ENCODE results near the gene CTSE. TPM values are rescaled to one million over a fixed set of nuclear protein-coding genes. Genes with fewer than 3 reads are reported as not detected.
A peak's percentile ranks its signal among the peaks of the same experiment; 100 is the strongest.
"Not testable (repeated sequence)": the region's sequence is repeated elsewhere in the genome, so short reads cannot be mapped to it uniquely, and the experiment has no call there.

Gene CTSE
- total RNA-seq: not detected

- Mint-ChIP-seq H3K36me3 (no peaks in the 10 kb centered on the region), H3K27me3 (peaks cover 4% of the 10 kb centered on the region), H3K9me3 (no peaks in the 10 kb centered on the region), H3K27ac (no peak within 1 kb of the TSS), H3K4me1 (peaks cover 1% of the 10 kb centered on the region), H3K4me3 (no peak within 1 kb of the TSS)
- no peak for DNase-seq
Observed at GRCh38 chr1:206023695-206024094, at the start of gene CTSE. CTSE (minus strand) TSS chr1:206023895; CDS start chr1:206023791, 104 bp downstream.

- no peak overlapping the region for H3K27ac Mint-ChIP-seq
Observed at GRCh38 chr1:206070627-206071304, 47.1 kb upstream of the CTSE start.

GRCh38 chr1:206068314-206068713 is 44.6 kb upstream of the CTSE start:
- no peak overlapping the region for H3K27ac Mint-ChIP-seq
- H3K36me3 Mint-ChIP-seq: no peaks in the 10 kb centered on the region
- H3K4me3 Mint-ChIP-seq: no peak overlapping the region
- H3K4me1 Mint-ChIP-seq: peaks cover 15% of the 10 kb centered on the region
- DNase-seq: no peak
- H3K9me3 Mint-ChIP-seq: no peaks in the 10 kb centered on the region
- peaks cover 18% of the 10 kb centered on the region for H3K27me3 Mint-ChIP-seq

More at GRCh38 chr1:206070627-206071304, 47.1 kb upstream of the CTSE start:
- no peak for DNase-seq
- Mint-ChIP-seq H3K4me3 (no peak overlapping the region), H3K27me3 (peaks cover 13% of the 10 kb centered on the region), H3K36me3 (no peaks in the 10 kb centered on the region), H3K4me1 (peaks cover 15% of the 10 kb centered on the region), H3K9me3 (no peaks in the 10 kb centered on the region)

GRCh38 chr1:206067486-206068227 is 44.0 kb upstream of the CTSE start:
- peaks cover 2% of the 10 kb centered on the region for H3K9me3 Mint-ChIP-seq
- no peaks in the 10 kb centered on the region for H3K36me3 Mint-ChIP-seq
- H3K27ac Mint-ChIP-seq: peak overlapping the region; percentile 9
- H3K27me3 Mint-ChIP-seq: peaks cover 18% of the 10 kb centered on the region
- H3K4me3 Mint-ChIP-seq: no peak overlapping the region
- peaks cover 15% of the 10 kb centered on the region for H3K4me1 Mint-ChIP-seq
- no peak for DNase-seq

- no peak for DNase-seq
- Mint-ChIP-seq H3K4me3 (no peak overlapping the region), H3K27ac (no peak overlapping the region)
Observed at GRCh38 chr1:206066479-206067171, 42.9 kb upstream of the CTSE start.

GRCh38 chr1:206065547-206066145 is 42.0 kb upstream of the CTSE start:
- no peak for DNase-seq
- Mint-ChIP-seq H3K4me3 (no peak overlapping the region), H3K36me3 (no peaks in the 10 kb centered on the region), H3K9me3 (peaks cover 2% of the 10 kb centered on the region), H3K27me3 (peaks cover 18% of the 10 kb centered on the region), H3K27ac (no peak overlapping the region), H3K4me1 (peaks cover 15% of the 10 kb centered on the region)

More at GRCh38 chr1:206066479-206067171, 42.9 kb upstream of the CTSE start:
- Mint-ChIP-seq H3K4me1 (peaks cover 15% of the 10 kb centered on the region), H3K27me3 (peaks cover 18% of the 10 kb centered on the region), H3K36me3 (no peaks in the 10 kb centered on the region), H3K9me3 (peaks cover 2% of the 10 kb centered on the region)

- H3K4me3 Mint-ChIP-seq, H3K36me3 Mint-ChIP-seq, H3K9me3 Mint-ChIP-seq: not testable (repeated sequence)
Observed at GRCh38 chr1:206064501-206064900, 40.8 kb upstream of the CTSE start.

GRCh38 chr1:206064001-206064400 is 40.3 kb upstream of the CTSE start:
- H3K4me1 Mint-ChIP-seq: peaks cover 15% of the 10 kb centered on the region
- not testable (repeated sequence) for DNase-seq, H3K4me3 Mint-ChIP-seq, H3K36me3 Mint-ChIP-seq, H3K9me3 Mint-ChIP-seq, H3K27ac Mint-ChIP-seq
- peaks cover 18% of the 10 kb centered on the region for H3K27me3 Mint-ChIP-seq

More at GRCh38 chr1:206064501-206064900, 40.8 kb upstream of the CTSE start:
- DNase-seq, H3K27ac Mint-ChIP-seq: not testable (repeated sequence)
- Mint-ChIP-seq H3K4me1 (peaks cover 15% of the 10 kb centered on the region), H3K27me3 (peaks cover 18% of the 10 kb centered on the region)

GRCh38 chr1:206062464-206062863 is 38.8 kb upstream of the CTSE start:
- Mint-ChIP-seq H3K27ac (no peak overlapping the region), H3K9me3 (peaks cover 2% of the 10 kb centered on the region)

GRCh38 chr1:206060844-206061243 is 37.1 kb upstream of the CTSE start:
- Mint-ChIP-seq H3K27ac (no peak overlapping the region), H3K4me1 (no peaks in the 10 kb centered on the region), H3K4me3 (no peak overlapping the region), H3K27me3 (peaks cover 5% of the 10 kb centered on the region), H3K36me3 (no peaks in the 10 kb centered on the region), H3K9me3 (peaks cover 2% of the 10 kb centered on the region)
- no peak for DNase-seq

More at GRCh38 chr1:206062464-206062863, 38.8 kb upstream of the CTSE start:
- H3K4me3 Mint-ChIP-seq: no peak overlapping the region
- H3K27me3 Mint-ChIP-seq: peaks cover 10% of the 10 kb centered on the region
- no peak for DNase-seq
- H3K4me1 Mint-ChIP-seq: peaks cover 7% of the 10 kb centered on the region
- no peaks in the 10 kb centered on the region for H3K36me3 Mint-ChIP-seq

GRCh38 chr1:206059355-206059915 is 35.7 kb upstream of the CTSE start:
- no peaks in the 10 kb centered on the region for H3K27me3 Mint-ChIP-seq
- no peak overlapping the region for H3K4me3 Mint-ChIP-seq
- H3K4me1 Mint-ChIP-seq: no peaks in the 10 kb centered on the region
- no peak overlapping the region for H3K27ac Mint-ChIP-seq
- H3K36me3 Mint-ChIP-seq: no peaks in the 10 kb centered on the region
- H3K9me3 Mint-ChIP-seq: peaks cover 2% of the 10 kb centered on the region
- DNase-seq: no peak

GRCh38 chr1:206058927-206059292 is 35.2 kb upstream of the CTSE start:
- H3K9me3 Mint-ChIP-seq: peaks cover 2% of the 10 kb centered on the region
- no peaks in the 10 kb centered on the region for H3K4me1 Mint-ChIP-seq
- no peak for DNase-seq
- peaks cover 2% of the 10 kb centered on the region for H3K27me3 Mint-ChIP-seq
- H3K4me3 Mint-ChIP-seq: no peak overlapping the region
- no peaks in the 10 kb centered on the region for H3K36me3 Mint-ChIP-seq
- no peak overlapping the region for H3K27ac Mint-ChIP-seq

GRCh38 chr1:206058289-206058926 is 34.7 kb upstream of the CTSE start:
- not testable (repeated sequence) for H3K27me3 Mint-ChIP-seq, H3K4me1 Mint-ChIP-seq, H3K4me3 Mint-ChIP-seq, H3K27ac Mint-ChIP-seq, H3K9me3 Mint-ChIP-seq, H3K36me3 Mint-ChIP-seq, DNase-seq

- not testable (repeated sequence) for H3K27me3 Mint-ChIP-seq, H3K9me3 Mint-ChIP-seq, H3K4me3 Mint-ChIP-seq, H3K27ac Mint-ChIP-seq, H3K36me3 Mint-ChIP-seq, DNase-seq
- peaks cover 21% of the 10 kb centered on the region for H3K4me1 Mint-ChIP-seq
Observed at GRCh38 chr1:206055639-206056323, 32.1 kb upstream of the CTSE start.

Measured in activated naive CD8-positive, alpha-beta T cell treated with anti-CD3 and anti-CD28 coated beads for 36 hours (primary cell).